Measurements from ENCODE around the gene MYL11. TPM values are rescaled to one million over a fixed set of nuclear protein-coding genes. Genes with fewer than 3 reads are reported as not detected.

Gene MYL11
- total RNA-seq, 4 donors from 2014 or later, result not detected

DNA sequence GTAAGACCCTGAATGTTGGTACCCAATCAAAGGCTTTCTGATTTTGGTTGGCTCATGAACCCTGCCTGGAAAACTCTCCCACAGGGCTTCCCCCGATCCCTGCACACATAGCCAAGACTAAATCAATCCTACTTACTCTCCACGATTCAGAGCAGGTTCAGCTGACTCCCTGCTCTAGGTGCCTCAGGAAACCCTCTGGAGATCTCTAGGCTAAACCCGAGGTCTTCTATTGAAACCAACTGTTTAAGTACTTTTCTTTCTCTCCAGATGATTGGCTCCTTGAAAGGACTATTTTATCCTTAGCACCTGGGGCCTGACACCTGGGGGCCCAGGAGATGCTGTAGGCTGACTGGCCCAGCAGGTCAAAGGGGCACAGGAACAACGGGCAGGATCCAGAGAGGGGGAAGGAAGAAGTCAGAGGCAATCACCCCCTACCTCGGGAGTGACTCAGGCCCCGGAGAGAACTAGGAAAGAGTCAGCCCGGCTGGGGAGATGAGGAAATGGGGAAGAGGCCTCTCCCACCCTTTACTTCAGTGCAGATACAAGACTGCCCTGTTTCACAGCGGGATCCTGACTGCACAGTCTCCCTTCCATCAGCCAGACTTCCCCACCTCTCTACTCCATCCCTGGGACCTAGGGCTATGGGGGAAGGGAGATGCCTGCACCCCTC is 6.3 kb upstream of the MYL11 start:
- peak overlapping the region; percentile 73 to 99 (median 93) for H3K4me3 ChIP-seq
- peaks cover 0 to 22% (median 0%) of the 10 kb centered on the region in 3 donors for H3K36me3 ChIP-seq
- TF ChIP-seq POLR2A (IDR thresholded peaks at IDR 0.05) (no peak), CTCF (IDR thresholded peaks at IDR 0.05) (no peak)
- peaks cover 0 to 28% (median 8%) of the 10 kb centered on the region in 4 donors for H3K4me1 ChIP-seq
- no peak for DNase-seq
- H3K9me3 ChIP-seq, result no peaks in the 10 kb centered on the region
- H3K27ac ChIP-seq, result peak overlapping the region; percentile 4 to 75 (median 62)
- no peaks in the 10 kb centered on the region for H3K27me3 ChIP-seq

DNA sequence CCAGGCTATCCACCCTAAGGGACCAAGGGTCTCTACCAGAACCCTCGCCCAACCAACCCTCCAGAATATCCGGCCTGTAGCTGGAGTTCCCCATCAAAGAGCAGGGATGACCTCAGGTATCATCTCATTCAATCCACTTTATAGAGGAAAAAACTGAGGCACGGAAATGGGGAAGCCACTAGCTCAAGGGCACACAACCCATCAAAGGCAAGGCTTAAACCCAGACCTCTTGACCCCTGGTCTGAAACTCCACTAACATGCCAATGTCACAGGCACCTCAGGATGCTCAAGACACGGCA is 5.9 kb upstream of the MYL11 start:
- peaks cover 0 to 18% (median 0%) of the 10 kb centered on the region in 3 donors for H3K36me3 ChIP-seq
- TF ChIP-seq CTCF (IDR thresholded peaks at IDR 0.05) (no peak), POLR2A (IDR thresholded peaks at IDR 0.05) (no peak)
- no peak for DNase-seq

GRCh38 chr16:30369091-30369937 is 5.3 kb upstream of the MYL11 start:
- peak overlapping the region; percentile 73 to 99 (median 93) for H3K4me3 ChIP-seq
- peak overlapping the region; percentile 73 to 96 (median 78) for H3K27ac ChIP-seq
- H3K36me3 ChIP-seq, result peaks cover 0 to 18% (median 0%) of the 10 kb centered on the region in 3 donors
- H3K9me3 ChIP-seq, result no peaks in the 10 kb centered on the region
- DNase-seq, result no peak
- H3K4me1 ChIP-seq, result peaks cover 0 to 28% (median 8%) of the 10 kb centered on the region in 4 donors
- no peaks in the 10 kb centered on the region for H3K27me3 ChIP-seq
- TF ChIP-seq CTCF (IDR thresholded peaks at IDR 0.05) (no peak), POLR2A (IDR thresholded peaks at IDR 0.05) (no peak)

More for the DNA sequence above, 5.9 kb upstream of the MYL11 start:
- Histone ChIP-seq H3K27ac (peak overlapping the region; percentile 4 to 81 (median 74)), H3K4me1 (peaks cover 0 to 28% (median 8%) of the 10 kb centered on the region in 4 donors), H3K9me3 (no peaks in the 10 kb centered on the region), H3K27me3 (no peaks in the 10 kb centered on the region), H3K4me3 (peak overlapping the region; percentile 73 to 99 (median 93))

DNA sequence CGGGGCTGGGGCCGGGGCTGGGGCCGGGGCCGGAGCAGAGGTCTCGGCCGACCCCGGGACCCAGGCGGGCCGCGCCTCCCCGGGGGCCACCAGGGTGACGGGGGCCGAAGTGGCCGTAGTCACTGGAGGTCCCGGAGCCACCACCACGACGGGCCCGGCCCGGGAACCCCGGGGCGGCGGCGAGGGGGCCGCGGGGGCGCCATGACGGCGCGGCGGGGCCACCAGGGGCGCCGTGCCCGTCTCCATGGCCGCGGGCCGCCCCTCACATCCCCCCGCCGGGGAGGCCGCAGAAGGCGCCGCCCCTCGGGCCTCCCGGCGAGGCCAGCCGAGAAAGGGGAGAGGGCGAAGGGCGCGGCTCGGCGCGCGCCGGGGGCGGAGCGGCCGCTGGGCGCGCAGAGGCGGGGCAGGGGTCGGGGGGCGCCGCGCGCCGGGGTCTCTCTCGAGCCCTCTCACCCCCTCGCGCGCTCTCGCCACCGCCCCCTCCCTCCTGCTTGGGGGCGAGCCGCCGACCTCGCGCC is 4.6 kb upstream of the MYL11 start:
- Histone ChIP-seq H3K4me1 (peaks cover 0 to 28% (median 8%) of the 10 kb centered on the region in 4 donors), H3K36me3 (peaks cover 0 to 11% (median 0%) of the 10 kb centered on the region in 3 donors), H3K27me3 (no peaks in the 10 kb centered on the region), H3K4me3 (peak overlapping the region; percentile 73 to 99 (median 93)), H3K9me3 (no peaks in the 10 kb centered on the region), H3K27ac (peak overlapping the region; percentile 73 to 96 (median 78))
- TF ChIP-seq POLR2A (IDR thresholded peaks at IDR 0.05) (peak in 1 of 2 donors; percentile 77), CTCF (IDR thresholded peaks at IDR 0.05) (peak in 3 of 6 experiments; percentile 9 to 12 (median 11))
- DNase-seq, result no peak

DNA sequence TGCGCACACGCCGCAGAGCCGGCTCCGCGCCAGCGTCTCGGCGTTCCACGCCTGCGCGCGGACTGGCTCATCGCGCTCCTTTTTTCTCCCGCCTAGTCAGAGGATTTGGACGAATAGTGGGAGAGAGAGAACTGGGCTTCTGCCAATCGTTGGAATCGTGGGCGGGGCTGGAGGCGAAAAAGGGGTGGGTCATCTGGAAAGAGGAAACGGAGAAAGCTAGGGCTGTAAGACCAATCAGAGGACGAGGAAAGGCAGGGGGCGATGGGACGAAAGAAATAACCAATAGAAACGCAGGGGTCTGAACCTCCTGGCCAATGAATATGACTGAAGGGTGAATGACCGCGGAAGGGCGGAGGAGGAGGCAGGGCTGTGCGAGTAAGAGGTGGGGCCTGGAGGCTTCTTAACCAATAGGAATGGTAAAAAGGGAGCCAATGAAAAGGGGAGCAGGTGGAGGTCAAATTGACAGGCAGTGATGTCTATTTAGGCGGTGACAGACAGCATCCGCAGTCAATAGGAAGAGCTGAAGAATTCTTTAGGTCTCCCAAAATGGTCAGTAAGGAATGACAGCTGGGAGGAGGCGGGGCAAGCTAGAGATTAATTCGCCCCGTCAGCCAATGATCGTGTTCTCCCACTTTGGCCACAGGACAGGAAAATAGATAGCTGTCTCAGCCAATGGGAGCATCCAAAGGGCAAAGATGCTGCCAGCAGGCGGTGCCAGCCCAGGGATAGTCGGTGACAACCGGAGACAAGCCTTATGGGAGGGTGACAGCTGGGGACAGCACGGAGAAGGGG is 4.0 kb upstream of the MYL11 start, which contains the start of gene TBC1D10B:
Gene TBC1D10B (minus strand): TSS at position 39 of the 792 bp plus-strand sequence. CDS start 311 bp downstream, outside the sequence.
- DNase-seq, result peak; percentile 99
- peak within 1 kb of the TSS; percentile 73 to 99 (median 93) for H3K4me3 ChIP-seq
- peaks cover 0 to 28% (median 8%) of the 10 kb centered on the region in 4 donors for H3K4me1 ChIP-seq
- peaks cover 0 to 6% (median 0%) of the 10 kb centered on the region in 3 donors for H3K36me3 ChIP-seq
- peak within 1 kb of the TSS; percentile 76 to 96 (median 86) for H3K27ac ChIP-seq
- H3K9me3 ChIP-seq, result no peaks in the 10 kb centered on the region
- H3K27me3 ChIP-seq, result no peaks in the 10 kb centered on the region
- TF ChIP-seq CTCF (IDR thresholded peaks at IDR 0.05) (peak in 5 of 6 experiments; percentile 33 to 63 (median 51)), POLR2A (IDR thresholded peaks at IDR 0.05) (peak in 1 of 2 donors; percentile 75)

Data from Peyer's patch (tissue), 4 donors.